ENCODE measurements around the gene EGR4. TPM values are rescaled to one million over a fixed set of nuclear protein-coding genes. Genes with fewer than 3 reads are reported as not detected.

Gene EGR4
- total RNA-seq, 2 donors from 2014 or later, result 0.16 TPM; not detected in 1

DNA sequence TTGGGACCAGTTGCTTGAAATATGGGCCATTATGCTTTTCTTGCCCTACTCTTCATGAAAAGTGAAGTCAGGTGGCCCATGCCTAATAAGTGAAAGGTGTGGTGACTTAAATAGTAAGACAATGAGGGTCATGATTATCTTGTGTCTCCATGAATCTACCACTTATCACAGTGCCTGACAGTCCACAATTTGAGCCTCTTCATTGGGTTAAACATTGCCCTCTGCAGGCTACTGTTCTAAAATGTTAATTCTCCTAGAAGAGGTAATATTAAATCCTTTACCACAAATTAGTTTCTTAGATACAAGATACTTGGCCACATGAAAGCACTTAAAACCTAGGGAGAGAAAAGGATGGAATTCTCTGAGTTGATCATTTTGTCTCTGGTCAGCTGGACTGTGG is 4.0 kb downstream of the EGR4 start:
- H3K27me3 ChIP-seq, result peaks cover 6 to 28% of the 10 kb centered on the region in 2 donors

GRCh38 chr2:73286134-73286655 is 7.2 kb downstream of the EGR4 start:
- H3K4me1 ChIP-seq, result peaks cover 0 to 25% of the 10 kb centered on the region in 2 donors
- H3K4me3 ChIP-seq, result no peak overlapping the region
- no peaks in the 10 kb centered on the region for H3K9me3 ChIP-seq
- no peak overlapping the region for H3K27ac ChIP-seq
- no peak for DNase-seq (ENCODE audit: low spot score)
- no peaks in the 10 kb centered on the region for H3K27me3 ChIP-seq
- no peaks in the 10 kb centered on the region for H3K36me3 ChIP-seq
- TF ChIP-seq, protein P1, sequence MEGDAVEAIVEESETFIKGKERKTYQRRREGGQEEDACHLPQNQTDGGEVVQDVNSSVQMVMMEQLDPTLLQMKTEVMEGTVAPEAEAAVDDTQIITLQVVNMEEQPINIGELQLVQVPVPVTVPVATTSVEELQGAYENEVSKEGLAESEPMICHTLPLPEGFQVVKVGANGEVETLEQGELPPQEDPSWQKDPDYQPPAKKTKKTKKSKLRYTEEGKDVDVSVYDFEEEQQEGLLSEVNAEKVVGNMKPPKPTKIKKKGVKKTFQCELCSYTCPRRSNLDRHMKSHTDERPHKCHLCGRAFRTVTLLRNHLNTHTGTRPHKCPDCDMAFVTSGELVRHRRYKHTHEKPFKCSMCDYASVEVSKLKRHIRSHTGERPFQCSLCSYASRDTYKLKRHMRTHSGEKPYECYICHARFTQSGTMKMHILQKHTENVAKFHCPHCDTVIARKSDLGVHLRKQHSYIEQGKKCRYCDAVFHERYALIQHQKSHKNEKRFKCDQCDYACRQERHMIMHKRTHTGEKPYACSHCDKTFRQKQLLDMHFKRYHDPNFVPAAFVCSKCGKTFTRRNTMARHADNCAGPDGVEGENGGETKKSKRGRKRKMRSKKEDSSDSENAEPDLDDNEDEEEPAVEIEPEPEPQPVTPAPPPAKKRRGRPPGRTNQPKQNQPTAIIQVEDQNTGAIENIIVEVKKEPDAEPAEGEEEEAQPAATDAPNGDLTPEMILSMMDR (IDR thresholded peaks at IDR 0.05), result no peak

More for the DNA sequence above, 4.0 kb downstream of the EGR4 start:
- Histone ChIP-seq H3K9me3 (peaks cover 0 to 3% of the 10 kb centered on the region in 2 donors), H3K4me3 (no peak overlapping the region), H3K36me3 (no peaks in the 10 kb centered on the region), H3K27ac (no peak overlapping the region), H3K4me1 (peaks cover 0 to 39% of the 10 kb centered on the region in 2 donors)
- no peak for DNase-seq (ENCODE audit: low spot score)
- TF ChIP-seq, protein P1 (IDR thresholded peaks at IDR 0.05), result no peak

DNA sequence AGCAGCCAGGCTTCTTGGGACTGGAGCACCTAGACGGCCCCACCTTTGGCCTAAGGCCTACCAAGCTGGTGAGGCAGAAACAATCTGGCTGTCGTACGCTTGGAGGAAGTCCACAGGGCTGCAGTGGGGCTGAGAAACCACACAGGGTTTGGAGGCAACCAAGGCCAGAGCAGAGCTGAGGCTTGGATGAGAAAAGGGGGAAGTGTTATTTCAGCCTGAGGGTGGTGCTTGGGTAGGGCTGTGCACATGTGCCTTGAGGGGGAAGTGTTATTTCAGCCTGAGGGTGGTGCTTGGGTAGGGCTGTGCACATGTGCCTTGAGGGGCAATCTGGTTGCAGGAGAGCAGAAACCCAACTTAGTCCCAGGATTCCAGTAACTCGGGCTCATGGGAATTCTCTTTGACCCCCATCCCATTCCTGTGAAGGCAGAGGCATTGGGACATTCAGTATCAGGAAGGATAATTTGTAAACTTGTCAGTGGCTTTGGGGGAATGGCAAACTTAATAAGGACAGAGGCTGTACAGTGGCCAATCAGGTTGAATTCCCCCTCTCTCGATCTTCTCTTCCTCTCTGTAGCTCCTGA is 8.1 kb downstream of the EGR4 start:
- TF ChIP-seq, protein P1 (IDR thresholded peaks at IDR 0.05), result no peak
- no peaks in the 10 kb centered on the region for H3K27me3 ChIP-seq
- H3K36me3 ChIP-seq, result no peaks in the 10 kb centered on the region
- H3K9me3 ChIP-seq, result no peaks in the 10 kb centered on the region
- no peak overlapping the region for H3K27ac ChIP-seq
- DNase-seq (ENCODE audit: low spot score), result no peak
- H3K4me1 ChIP-seq, result peaks cover 0 to 21% of the 10 kb centered on the region in 2 donors
- H3K4me3 ChIP-seq, result no peak overlapping the region

- Histone ChIP-seq H3K27me3 (no peaks in the 10 kb centered on the region), H3K4me3 (peak within 1 kb of the TSS; percentile 42 to 67), H3K4me1 (peaks cover 0 to 21% of the 10 kb centered on the region in 2 donors), H3K27ac (peak within 1 kb of the TSS in 1 of 2 donors; percentile 3), H3K9me3 (no peaks in the 10 kb centered on the region), H3K36me3 (no peaks in the 10 kb centered on the region)
- no peak for DNase-seq (ENCODE audit: low spot score)
- TF ChIP-seq, protein P1 (IDR thresholded peaks at IDR 0.05), result no peak
Observed at GRCh38 chr2:73284296-73285158, 8.8 kb downstream of the EGR4 start, which contains the start of gene FBXO41. TSS of gene FBXO41 (minus strand) at chr2:73284478. CDS start at chr2:73269630, 14,848 bp downstream.

GRCh38 chr2:73283545-73284295 is 9.6 kb downstream of the EGR4 start:
- TF ChIP-seq, protein P1 (IDR thresholded peaks at IDR 0.05), result no peak
- H3K27ac ChIP-seq, result peak overlapping the region in 1 of 2 donors; percentile 3
- DNase-seq (ENCODE audit: low spot score), result no peak
- peaks cover 0 to 21% of the 10 kb centered on the region in 2 donors for H3K4me1 ChIP-seq
- no peaks in the 10 kb centered on the region for H3K9me3 ChIP-seq
- no peaks in the 10 kb centered on the region for H3K27me3 ChIP-seq
- peak overlapping the region; percentile 42 to 67 for H3K4me3 ChIP-seq
- H3K36me3 ChIP-seq, result no peaks in the 10 kb centered on the region

All from right atrium auricular region (tissue), 2 donors.